Activated CD8-positive, alpha-beta memory T cell treated with anti-CD3 and anti-CD28 coated beads, Interleukin-2, amount 50 U/mL, for 24 hours (primary cell): ENCODE results near the gene ACOXL.

Experiments used
- DNase-seq: peaks from one replicate; pipeline ENCODE4 v3.0.0-alpha.2; 2020; ENCODE audit errors: extremely low read depth

The ACOXL gene

DNA sequence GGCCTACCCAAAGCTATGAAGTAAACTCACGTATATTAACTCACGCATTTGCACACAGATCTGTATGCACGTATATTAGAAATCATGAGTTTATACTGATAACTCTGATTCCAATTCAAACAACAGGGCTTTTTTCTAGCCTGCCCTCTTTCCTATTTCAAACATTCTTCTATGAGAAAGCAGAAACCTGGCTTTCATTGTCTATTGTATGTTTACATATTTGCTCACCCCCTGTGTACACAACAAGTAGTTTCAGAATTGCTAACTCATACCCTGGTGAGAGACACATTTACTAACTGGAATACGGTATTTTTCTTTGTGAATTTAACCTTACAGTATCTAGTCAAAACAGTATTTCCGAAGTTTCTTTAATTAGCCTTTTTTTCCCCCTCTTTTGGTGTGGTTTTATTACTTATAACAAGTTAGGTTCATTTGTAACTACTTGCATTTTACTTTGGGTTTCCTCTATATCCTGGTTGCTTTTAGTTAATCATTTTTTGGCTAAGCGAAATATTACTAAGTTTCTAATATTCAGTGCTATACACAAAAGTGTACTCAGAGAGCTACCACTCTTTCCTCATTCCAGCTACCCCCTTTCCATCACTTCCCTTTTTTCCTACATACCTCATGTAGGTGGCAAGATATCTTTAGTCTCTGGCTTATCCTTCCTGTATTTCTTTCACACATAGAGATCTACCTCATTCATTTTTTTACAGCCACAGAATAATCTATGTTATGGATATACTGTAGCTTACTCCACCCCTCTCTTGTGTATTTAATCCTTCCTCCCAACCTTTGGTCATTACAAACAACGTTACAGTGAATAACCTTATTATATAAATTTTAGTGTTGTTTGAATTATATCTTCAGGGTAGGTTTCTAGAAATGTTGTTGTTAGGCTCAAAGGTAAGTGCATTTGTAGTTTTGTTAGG lies 275.6 kb downstream of the ACOXL start:
- no peak for DNase-seq

DNA sequence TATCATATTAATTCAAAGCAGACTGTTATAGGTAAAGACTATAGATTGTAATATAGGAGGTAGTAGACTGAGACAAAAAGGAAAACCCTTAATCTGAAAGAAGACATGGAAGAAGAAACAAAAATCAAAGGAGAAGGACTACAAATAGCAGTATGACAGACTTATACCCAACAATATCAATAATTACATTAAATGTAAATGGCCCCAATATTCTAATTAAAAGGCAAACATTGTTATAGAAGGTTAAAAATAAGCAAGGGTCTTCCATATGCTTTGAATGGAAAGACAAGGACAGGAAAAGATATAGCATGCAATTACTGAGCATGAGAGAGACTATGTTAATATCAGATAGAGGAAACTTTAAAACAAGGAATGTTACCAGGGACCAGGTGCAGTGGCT lies 278.8 kb downstream of the ACOXL start:
- DNase-seq, result no peak

DNA sequence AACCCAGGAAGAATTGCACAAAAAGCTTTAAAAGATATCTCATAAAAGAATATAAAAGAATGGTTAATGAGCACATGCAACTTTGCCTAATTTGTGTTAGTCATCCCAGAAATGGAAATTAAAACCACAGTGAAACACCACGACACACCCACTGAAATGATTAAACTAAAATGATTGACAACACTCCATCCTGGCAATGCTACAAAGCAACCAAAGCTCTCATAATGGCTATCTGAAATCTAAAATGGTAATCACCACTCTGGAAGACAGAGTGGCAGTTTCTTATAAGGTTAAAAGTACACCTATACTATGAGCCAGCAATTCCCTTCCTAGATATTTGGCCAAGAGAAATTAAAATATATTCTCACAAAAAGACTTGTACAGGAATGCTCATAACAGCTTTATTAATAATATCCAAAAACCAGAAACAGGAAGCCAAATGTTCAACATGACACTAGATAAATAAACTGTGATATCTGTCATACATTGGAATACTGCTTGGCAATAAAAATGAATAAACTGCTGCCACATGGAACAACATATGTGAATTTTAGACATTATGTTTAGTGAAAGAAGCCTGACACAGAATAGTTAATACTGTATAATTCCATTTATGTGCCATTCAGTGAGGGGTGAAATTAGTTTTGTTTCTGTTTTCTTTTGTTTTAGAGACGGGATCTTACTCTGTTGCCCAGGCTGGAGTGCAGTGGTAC lies 283.1 kb downstream of the ACOXL start:
- DNase-seq, result no peak

DNA sequence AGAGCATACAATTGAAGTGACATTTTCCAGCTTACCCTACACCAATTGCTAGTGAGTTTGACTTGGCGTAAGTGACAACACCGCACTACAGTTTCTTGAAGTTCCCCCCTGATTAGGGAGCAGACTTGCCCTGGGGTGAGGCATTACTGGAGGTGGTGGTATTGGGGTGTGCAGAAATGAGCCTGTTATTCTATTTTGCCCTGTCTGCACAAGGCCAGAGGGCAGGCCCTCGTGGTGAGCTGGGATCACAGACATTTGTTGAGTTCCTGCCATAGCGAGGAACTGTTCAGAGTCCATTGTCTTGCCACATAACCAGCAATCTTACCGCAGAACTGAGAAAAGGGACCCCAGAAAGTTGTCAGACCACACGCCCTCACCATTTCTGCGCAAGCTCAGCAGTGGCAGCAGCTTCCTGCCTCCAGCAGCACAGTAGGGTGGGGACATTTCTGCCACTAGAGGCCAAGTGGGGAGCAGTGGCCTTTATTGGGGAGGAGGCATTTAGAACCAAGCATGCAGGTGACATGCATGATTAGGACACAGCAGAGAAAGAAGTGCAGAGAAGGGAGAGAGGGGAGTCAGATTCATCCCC lies 284.8 kb downstream of the ACOXL start:
- DNase-seq, result no peak

DNA sequence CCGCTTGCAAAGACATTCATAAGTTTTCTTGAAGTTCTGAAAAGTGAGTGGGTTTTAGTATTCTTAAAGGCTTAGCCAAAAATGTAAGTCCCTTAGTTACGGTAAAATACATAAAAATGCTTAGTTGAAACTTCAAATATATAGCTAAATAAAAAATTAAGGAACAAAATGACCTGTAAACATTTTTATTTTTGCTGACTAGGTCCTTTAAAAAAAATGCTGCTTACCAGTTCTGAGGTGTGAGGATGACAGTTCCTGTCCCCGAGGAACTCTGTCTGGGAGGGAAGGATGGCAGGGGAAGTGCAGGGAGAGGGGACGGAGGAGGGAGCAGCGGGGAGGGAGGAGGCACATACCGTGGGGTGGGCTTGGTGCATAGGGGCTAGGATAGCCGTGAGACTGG lies 285.5 kb downstream of the ACOXL start:
- no peak for DNase-seq

DNA sequence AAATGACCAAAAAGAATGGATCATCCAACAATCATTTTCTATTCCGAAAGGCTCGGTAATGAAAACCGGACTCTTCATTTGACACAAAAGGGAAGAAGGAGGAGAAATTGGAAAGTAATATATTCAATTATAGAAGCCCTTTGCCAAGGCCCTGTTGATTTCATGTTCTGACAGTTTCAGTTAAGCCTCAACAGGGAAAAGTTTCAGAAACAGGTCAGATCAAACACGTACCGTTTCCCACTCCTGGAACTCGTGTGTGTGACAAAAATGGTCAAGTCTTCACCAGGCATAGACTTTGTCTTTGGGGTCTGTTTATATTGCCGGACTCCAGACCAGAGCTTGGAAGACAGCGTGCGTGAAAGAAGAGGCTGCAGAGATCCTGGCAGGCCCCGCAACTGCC lies 287.0 kb downstream of the ACOXL start:
- no peak for DNase-seq

DNA sequence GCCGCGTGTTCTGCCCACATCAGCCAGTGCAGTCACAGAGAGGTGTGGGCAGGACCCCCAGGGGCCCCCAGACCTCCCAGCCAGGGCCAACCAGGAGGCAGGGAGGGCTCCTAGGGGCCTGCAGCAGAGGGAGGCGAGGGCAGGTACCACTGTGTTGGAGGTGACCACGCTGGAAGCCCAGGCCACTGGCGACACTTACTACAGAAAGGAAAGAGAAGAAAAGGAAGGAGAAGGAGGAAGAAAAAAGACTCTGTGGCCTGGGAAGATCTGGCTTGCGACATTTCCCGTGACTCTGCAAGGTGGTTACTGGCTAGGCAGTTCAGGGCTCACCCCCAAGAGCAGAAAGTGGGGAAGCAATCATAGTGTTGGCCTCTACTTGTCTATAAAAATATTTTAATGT lies 290.3 kb downstream of the ACOXL start:
- no peak for DNase-seq

DNA sequence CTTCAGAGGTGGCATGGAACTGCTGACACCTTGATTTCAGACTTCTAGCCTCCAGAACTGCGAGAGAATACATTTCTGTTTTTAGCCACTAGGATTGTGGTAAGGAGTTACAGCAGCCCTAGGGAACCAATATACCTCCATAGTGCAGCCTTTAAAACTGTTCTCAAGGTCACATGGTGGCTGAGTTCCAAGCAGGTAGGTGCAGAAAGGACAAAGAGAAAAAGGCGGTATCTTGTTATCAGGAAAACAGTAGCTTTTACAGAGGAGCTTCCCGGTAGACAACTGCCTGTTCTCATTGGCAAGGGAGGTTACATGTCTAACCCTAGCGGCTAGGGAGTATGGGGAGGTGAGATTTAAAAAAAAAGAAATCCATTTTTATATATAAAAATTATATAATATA lies 292.1 kb downstream of the ACOXL start:
- no peak for DNase-seq

DNA sequence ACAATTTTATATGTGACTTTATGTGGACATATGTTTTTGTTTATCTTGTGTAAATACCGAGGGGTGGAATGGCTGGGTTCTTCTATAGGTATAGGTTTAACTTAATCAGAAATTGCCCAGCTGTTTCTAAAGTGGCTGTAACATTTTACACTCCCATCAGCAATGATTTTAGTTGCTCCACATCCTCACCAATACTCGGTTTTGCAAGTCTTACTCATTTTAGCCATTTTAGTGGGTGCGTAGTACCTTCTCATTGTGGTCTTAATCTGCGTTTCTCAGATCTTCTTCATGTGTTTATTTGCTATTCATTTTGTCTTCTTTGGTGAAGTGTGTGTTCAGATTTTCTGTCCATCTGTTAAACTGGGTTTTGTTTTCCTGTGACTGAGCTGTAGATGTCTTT lies 292.9 kb downstream of the ACOXL start:
- no peak for DNase-seq

DNA sequence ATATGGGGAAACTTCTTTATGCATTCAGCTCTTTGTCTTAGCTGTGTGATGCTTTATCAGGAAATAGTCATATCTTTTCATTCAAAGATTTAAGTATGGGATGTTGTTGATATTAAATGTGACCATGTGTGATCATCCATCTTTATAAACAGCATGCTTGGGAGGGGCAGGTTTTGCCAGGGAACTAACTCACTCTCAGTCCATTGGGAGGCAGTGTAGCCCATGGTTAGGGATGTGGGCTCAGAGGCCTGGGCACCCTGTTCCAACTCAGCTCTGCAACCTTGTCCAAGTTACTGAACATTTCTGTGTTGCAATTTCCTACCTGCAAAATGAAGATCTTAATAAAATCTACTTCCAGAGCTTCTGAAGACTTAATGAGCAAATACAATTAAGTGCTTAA lies 296.3 kb downstream of the ACOXL start:
- DNase-seq, result no peak

DNA sequence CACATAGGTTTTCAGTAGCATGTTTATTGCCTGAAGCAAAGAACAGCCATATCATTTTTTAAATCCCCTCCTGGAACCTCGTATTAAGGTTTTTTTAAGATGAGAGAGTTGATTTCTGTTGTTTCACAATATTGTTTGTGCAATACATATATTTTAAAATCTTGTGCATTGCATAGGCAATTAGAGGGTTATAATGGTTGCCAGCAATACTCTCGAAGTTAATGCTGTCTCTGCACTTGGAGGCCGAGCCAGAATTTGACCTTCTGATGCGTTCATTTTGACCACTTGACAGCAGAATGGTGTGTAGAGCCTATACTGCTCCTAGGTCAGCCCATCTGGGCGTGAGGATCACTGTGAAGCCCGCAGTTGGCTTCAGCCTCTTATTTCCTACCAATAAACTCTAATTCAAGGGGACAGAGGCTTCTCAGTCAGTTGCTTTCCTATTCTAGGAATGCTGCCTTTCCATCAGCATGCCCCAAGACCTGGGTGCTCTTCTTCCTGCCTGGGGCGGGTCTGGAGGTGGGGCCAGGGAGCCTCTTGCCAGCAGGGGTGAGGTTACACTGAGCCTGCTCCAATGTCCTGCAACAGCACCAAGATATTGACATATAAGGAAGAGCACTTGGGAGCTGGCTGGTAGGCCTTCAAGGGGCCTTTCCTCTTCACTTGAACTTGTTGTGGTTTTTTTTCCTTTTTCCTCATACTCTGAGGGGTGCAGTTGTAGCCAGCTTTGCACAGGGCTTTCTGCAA lies 297.0 kb downstream of the ACOXL start:
- DNase-seq, result no peak

DNA sequence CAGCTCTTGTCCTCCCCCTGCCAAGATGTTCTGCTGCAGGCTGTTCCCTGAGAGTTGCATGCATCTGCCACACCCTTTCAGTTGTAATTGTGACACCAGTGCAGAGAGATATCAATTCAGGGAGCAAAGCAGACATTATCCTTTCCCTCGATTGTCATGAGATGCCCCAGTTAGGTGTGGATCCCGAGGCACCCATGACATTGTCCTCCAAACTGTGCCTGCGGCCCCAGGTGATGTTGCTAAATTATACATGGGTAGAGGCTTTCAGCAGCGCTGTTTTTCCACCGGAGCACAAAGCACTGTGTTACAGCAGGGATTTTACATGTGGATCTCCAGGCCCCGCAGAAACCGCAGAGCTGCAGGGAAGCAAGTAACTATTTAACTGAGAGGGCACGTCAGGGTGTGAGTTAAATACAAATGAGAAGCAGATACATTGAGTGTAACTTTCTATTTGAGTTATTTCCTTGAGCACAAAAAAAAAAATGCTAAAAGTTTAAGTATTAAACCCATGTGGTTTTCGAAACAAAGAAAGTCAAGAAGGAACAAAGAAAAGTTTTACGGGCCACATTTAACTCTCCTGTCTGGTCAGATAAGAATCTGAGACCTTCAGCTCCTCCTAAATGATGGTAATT lies 298.0 kb downstream of the ACOXL start:
- no peak for DNase-seq

DNA sequence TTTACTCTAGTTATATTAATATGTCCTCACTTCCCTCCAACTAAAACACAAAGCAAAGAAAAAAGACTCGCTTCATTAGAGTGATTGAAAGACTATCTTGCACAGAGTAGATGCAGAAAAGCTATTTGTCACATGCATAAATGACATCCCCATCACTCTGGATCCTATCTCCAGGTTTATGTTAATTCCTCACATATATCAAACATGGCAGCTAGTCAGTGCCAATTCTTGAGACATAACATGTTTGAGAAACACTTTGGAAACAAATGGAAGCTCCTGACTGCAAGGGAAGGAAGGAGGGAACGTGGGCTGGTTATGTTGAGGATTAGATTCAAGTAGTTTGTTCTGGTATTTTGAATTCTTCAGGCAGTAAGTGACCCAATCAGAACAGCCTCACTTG lies 298.6 kb downstream of the ACOXL start:
- DNase-seq, result no peak

DNA sequence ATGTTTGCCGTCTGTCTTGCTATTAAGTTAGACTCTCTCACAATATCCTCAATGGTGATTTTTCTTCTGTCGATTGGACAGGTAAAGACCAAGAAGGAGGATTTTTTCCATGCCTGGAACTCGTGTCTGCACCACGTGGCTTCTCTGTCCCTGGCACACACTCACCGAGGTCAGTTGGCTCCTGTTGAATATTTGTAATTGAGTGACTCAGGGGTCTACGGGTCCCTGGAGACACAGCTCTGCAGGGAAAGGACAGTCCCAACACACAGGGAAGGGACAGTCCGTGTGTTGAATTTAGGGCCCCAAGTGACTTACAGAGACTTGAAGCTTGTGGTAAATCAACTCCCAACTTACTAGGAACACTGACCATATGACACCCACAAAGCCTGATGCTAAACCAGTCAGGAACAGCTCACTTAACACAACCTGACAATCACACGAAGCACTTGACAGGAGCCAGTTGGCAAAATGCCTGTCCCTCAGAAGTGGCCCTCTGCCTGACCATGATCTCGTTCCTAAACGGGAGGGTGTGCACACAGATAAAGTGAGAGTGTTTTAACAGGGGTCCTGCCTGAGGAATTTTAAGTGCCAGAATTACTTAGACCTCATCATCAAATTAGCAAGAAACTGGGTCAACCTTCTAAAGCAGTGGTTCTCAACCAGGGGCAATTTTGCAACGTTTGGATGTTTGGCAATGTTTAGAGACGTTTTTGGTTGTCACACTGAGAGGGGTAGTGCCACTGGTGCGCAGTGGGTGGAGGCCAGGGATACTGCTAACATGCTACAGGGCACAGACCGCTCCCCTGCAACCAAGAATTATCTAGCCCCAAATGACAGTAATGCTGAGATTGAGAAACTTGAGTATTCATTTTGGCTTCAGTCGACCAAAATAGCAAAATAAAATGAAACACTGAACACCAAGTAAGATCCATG lies 299.4 kb downstream of the ACOXL start:
- DNase-seq, result no peak

DNA sequence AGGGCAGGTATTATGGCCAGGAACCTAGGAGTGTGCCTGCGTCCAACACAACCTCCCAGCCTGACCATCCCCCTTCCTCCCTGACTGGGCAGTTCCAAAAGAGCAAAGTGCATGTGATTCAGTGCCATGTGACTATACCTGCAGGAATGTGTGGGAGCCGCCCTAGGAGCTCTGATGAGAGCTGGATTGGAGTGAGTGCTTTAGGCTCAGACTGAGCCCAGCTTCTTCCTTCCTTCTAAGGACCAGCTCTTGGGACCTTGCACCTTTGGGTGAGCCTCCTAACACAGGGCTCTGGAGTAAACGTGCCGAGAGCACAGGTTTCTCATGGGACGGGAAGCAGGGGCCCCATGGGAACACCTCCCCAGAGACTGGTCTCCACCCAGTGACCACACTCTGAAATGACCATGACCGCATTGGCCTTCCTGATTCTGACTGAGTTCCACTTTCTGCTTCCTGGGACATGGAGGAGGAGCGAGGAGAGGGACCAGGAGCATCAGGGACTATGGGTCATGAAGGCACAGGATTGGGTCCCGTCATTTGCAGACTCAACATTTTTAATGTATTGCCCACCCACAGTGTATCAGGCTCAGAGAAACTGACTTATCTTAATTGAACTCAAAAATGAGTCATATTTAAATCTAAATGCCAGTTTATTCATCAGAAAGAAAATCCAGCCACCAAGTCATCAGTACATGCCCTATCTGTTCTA lies 300.5 kb downstream of the ACOXL start:
- DNase-seq, result no peak

DNA sequence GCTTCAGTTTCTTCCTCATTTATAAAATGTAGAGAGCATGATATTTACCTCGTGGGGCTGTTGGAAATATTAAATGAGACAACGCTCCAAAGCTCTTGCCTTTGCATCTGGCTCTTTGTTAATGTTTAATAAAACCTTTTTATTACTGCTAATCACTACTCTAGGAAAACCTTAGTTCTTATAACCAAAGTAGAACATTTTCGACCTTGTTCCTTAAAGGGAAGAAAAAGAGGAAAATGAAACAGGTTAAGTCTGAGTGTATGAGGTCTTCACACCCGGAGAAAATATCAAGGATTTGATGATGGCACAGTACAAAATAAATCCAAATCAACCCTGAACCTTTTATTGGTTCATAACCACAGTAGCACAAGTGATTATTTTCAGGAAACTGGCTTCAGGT lies 301.8 kb downstream of the ACOXL start:
- no peak for DNase-seq

DNA sequence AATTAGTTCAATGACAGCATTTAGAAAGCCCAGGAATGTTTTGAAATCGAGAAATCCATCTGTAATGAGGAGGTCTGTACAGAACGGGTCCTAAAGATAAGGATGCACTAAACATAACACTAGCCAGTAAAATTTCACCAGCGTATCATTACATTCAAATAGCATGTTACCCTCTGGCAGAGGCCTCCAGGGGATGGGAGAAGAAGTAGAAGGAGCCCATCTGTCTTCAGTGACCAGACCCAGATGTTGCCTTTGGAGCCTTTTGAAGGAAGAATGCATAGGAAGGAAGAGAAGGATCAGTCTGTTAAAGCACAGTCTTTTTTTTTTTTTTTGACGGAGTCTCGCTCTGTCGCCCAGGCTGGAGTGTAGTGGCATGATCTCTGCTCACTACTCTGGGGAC lies 302.2 kb downstream of the ACOXL start:
- DNase-seq, result no peak

DNA sequence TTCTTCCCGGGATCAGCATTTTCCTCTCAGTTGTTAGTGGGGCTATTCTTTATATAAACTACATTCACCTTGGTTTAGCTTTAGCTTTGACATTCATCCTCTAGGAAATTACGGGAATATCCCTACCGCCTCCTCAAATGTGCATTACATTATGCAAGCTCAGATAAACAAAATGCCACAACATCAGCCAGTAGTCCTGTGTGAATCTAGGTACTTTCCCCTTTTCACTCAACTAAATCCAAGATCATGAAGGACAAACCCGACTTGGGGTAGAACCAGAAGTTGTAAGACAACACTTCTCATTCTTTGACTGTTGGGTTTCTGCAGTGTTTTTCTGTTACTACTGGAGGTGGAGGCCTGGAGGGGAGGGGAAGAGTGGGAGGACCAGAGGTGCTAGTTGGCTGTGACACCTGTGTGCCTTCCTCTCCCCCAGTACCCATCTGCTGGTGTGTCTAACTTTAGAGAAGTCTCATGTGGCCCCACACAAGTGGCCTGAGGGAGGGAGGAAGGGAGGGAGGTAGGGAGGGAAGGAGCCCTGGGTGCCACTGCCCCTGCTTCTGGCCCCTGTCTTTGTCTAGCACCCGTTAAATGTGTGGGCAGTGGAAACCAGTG lies 303.6 kb downstream of the ACOXL start:
- DNase-seq, result no peak

DNA sequence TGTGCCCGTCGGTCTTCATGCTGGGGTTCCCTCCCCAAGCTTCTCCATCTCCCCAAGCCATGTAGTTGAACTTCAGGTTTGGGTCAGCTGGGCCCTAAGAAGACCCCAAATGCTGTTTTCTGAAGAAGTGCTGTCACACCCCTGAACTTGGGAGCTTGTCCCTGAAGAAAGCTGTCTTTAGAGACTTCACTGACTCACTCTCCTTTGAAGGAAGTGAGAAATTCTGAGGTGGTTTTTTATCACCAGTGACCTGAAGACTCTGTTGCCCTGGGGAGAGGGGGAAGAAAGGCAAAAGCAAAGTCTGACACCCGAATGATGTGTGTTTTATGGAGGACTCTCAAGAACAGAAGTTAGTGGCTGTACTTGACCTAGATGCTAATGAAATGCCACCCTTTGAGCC lies 304.8 kb downstream of the ACOXL start:
- DNase-seq, result no peak
